OCI-LY7 (cell line): ENCODE measurements around the gene POLR2M. TPM values are rescaled to one million over a fixed set of nuclear protein-coding genes. Genes with fewer than 3 reads are reported as not detected.

Experiments used
- BruUV-seq: library from RNA; stranded (reverse); fragments of 400-500 nt; replicated peaks from 2 replicates; lab custom pipeline; 2021; lab: Mats Ljungman, UMichigan
- CTCF ChIA-PET: fragments of 300-600 bp; sonication (Branson Sonifier 250); formaldehyde crosslinking; loops from one replicate; lab custom pipeline; 2022; ENCODE audit warnings: antibody characterized with exemption; ENCODE audit not compliant: unreplicated experiment; lab: Charles Lee
- POLR2A ChIA-PET: fragments of 300-600 bp; sonication (Branson Sonifier 250); formaldehyde crosslinking; loops from one replicate; lab custom pipeline; 2022; ENCODE audit warnings: antibody characterized with exemption; lab: Charles Lee
- DNase-seq: peaks from one replicate; pipeline ENCODE4 v3.0.0-alpha.2; 2015; ENCODE audit warnings: low spot score
- H2AFZ ChIP-seq: fragments of 200-600 bp; sonication (generic), shearing (Covaris generic); 2 replicates; pipeline ENCODE4 v1.6.1; 2014; ENCODE audit warnings: mild to moderate bottlenecking, antibody characterized with exemption, low read length, moderate library complexity
- H3K27ac ChIP-seq: fragments of 200-600 bp; sonication (generic); 2 replicates; pipeline ENCODE4 v1.5.1; 2014; ENCODE audit warnings: mixed run types, low read depth, mild to moderate bottlenecking, moderate library complexity, low read length, inconsistent platforms; ENCODE audit not compliant: poor library complexity, severe bottlenecking
- H3K36me3 ChIP-seq: fragments of 200-600 bp; sonication (generic); 2 replicates; pipeline ENCODE4 v1.6.1; 2014; ENCODE audit warnings: mild to moderate bottlenecking, antibody characterized with exemption, low read length, moderate library complexity, mixed read lengths; ENCODE audit not compliant: insufficient read depth
- H3K4me1 ChIP-seq: fragments of 200-600 bp; sonication (generic); 2 replicates; pipeline ENCODE4 v1.5.1; 2014; ENCODE audit warnings: mild to moderate bottlenecking, low read length; ENCODE audit not compliant: insufficient read depth, poor library complexity, severe bottlenecking
- H3K4me2 ChIP-seq: fragments of 200-600 bp; sonication (generic); 2 replicates; pipeline ENCODE4 v1.6.1; 2014; ENCODE audit warnings: mild to moderate bottlenecking, low read length
- H3K4me3 ChIP-seq: fragments of 200-600 bp; sonication (generic); 2 replicates; pipeline ENCODE4 v1.5.1; 2014; ENCODE audit warnings: mild to moderate bottlenecking, low read depth, low read length; ENCODE audit not compliant: poor library complexity, severe bottlenecking
- H3K79me2 ChIP-seq: fragments of 200-600 bp; sonication (generic); 2 replicates; pipeline ENCODE4 v1.6.1; 2016; ENCODE audit warnings: low read depth, mild to moderate bottlenecking, low read length, moderate library complexity, mixed read lengths; ENCODE audit not compliant: insufficient read depth
- H3K9me2 ChIP-seq: fragments of 200-600 bp; sonication (generic); 2 replicates; pipeline ENCODE4 v1.6.1; 2016; ENCODE audit warnings: mild to moderate bottlenecking, low read length, mixed read lengths; ENCODE audit not compliant: insufficient read depth
- H3K9me3 ChIP-seq: fragments of 200-600 bp; sonication (generic); 2 replicates; pipeline ENCODE4 v1.6.1; 2014; ENCODE audit warnings: mild to moderate bottlenecking, mixed run types, low read length, mixed read lengths
- H4K20me1 ChIP-seq: fragments of 200-600 bp; sonication (generic); 2 replicates; pipeline ENCODE4 v1.6.1; 2014; ENCODE audit warnings: mild to moderate bottlenecking, antibody characterized with exemption, low read length, moderate library complexity, mixed read lengths; ENCODE audit not compliant: insufficient read depth
- CTCF ChIP-seq: fragments of 200-600 bp; sonication (generic); conservative IDR thresholded peaks from 2 replicates; pipeline ENCODE4 v1.5.1; 2014; ENCODE audit warnings: mild to moderate bottlenecking, antibody characterized with exemption, low read length, moderate library complexity, mixed read lengths
- EZH2phosphoT487 ChIP-seq: fragments of 200-600 bp; sonication (generic); IDR thresholded peaks from 2 replicates; pipeline ENCODE4 v1.6.1; 2018; ENCODE audit warnings: low read depth, borderline replicate concordance, mild to moderate bottlenecking, mixed run types, antibody characterized with exemption, low read length, moderate library complexity, mixed read lengths
- intact Hi-C: fragments of 100-400 bp; cut with micrococcal nuclease; formaldehyde crosslinking; loops from one replicate; pipeline ENCODE4 v1.10.0; 2022; ENCODE audit not compliant: unreplicated experiment
- total RNA-seq, 2 experiments: library from RNA; depleted of rRNA in 1 of 2; stranded (reverse); fragments of >200 nt in 1 of 2; shearing (Covaris generic) in 1 of 2; gene quantifications; 2 replicates each; pipeline ENCODE4 v1.2.3, GENCODE V29; 2014 to 2022

POLR2M gene
- total RNA-seq, 2 experiments from 2014 or later: 77.6 to 154 TPM

GRCh38 chr15:57734860-57735259 is 28.3 kb downstream of the POLR2M start:
- Histone ChIP-seq H3K36me3 (no peaks in the 10 kb centered on the region), H3K9me3 (no peaks in the 10 kb centered on the region), H3K79me2 (no peaks in the 10 kb centered on the region), H3K9me2 (no peaks in the 10 kb centered on the region), H3K4me3 (no peak overlapping the region), H3K4me2 (no peak overlapping the region), H3K27ac (no peak overlapping the region), H3K4me1 (no peaks in the 10 kb centered on the region), H4K20me1 (no peaks in the 10 kb centered on the region), H2AFZ (no peak overlapping the region)
- ChIA-PET CTCF (no interaction called here), POLR2A (no interaction called here)
- no TSS peak for BruUV-seq
- no peak for DNase-seq
- intact Hi-C loops: no loop called here
- TF ChIP-seq CTCF (no peak), EZH2phosphoT487 (no peak)

- Histone ChIP-seq H3K4me1 (no peaks in the 10 kb centered on the region), H3K9me2 (no peaks in the 10 kb centered on the region), H3K4me2 (no peak overlapping the region), H3K36me3 (no peaks in the 10 kb centered on the region), H3K79me2 (no peaks in the 10 kb centered on the region), H3K27ac (no peak overlapping the region), H2AFZ (no peak overlapping the region), H4K20me1 (no peaks in the 10 kb centered on the region), H3K9me3 (no peaks in the 10 kb centered on the region), H3K4me3 (no peak overlapping the region)
- no peak for DNase-seq
- ChIA-PET POLR2A (no interaction called here), CTCF (no interaction called here)
- no TSS peak for BruUV-seq
- TF ChIP-seq CTCF (no peak), EZH2phosphoT487 (no peak)
- intact Hi-C loops: no loop called here
These were observed 28.9 kb downstream of the POLR2M start for GRCh38 chr15:57735431-57735830.

- no peak overlapping the region for H2AFZ ChIP-seq
- CTCF ChIA-PET: no interaction called here
- no peaks in the 10 kb centered on the region for H3K36me3 ChIP-seq
- H3K4me2 ChIP-seq: no peak overlapping the region
- TF ChIP-seq CTCF (no peak), EZH2phosphoT487 (no peak)
- intact Hi-C loops: no loop called here
- no peak for DNase-seq
- no peak overlapping the region for H3K27ac ChIP-seq
- H3K9me3 ChIP-seq: no peaks in the 10 kb centered on the region
- no peak overlapping the region for H3K4me3 ChIP-seq
- H3K9me2 ChIP-seq: no peaks in the 10 kb centered on the region
- POLR2A ChIA-PET: no interaction called here
- no TSS peak for BruUV-seq
- H3K79me2 ChIP-seq: no peaks in the 10 kb centered on the region
- no peaks in the 10 kb centered on the region for H4K20me1 ChIP-seq
- no peaks in the 10 kb centered on the region for H3K4me1 ChIP-seq
These were observed 29.4 kb downstream of the POLR2M start for GRCh38 chr15:57735891-57736290.
